HL-60/S4 treated with phorbol 12-myristate 13-acetate at 8.2 ng/mL for 4 days and 3 days (cell line): ENCODE measurements around the gene DIP2B.
"Not testable (repeated sequence)": the region's sequence is repeated elsewhere in the genome, so short reads cannot be mapped to it uniquely, and the experiment has no call there.

Experiments used
- in situ Hi-C: fragments of 300-500 bp; cut with MboI; formaldehyde crosslinking; loops from 2 replicates; pipeline ENCODE4 v1.15.0; 2022; ENCODE audit warnings: low sequenced_read_pairs

The DIP2B gene

GRCh38 chr12:50504798-50505674, at the start of gene DIP2B:
Gene DIP2B (plus strand): TSS chr12:50504985. CDS start chr12:50505141, 156 bp downstream.
- in situ Hi-C loops: loop anchor here (25.0 kb wide), 1 partner anchor 132 kb away; no protein-coding TSS in a partner anchor

GRCh38 chr12:50458606-50459005, 46.2 kb upstream of the DIP2B start:
- in situ Hi-C loops: no loop called here

GRCh38 chr12:50467439-50467838, 37.3 kb upstream of the DIP2B start:
- in situ Hi-C loops: no loop called here

- in situ Hi-C loops: no loop called here
These were observed 27.4 kb upstream of the DIP2B start for GRCh38 chr12:50477241-50477832.

- in situ Hi-C loops: no loop called here
These were observed 22.2 kb upstream of the DIP2B start for GRCh38 chr12:50482571-50482970.

- in situ Hi-C loops: no loop called here
These were observed 21.3 kb upstream of the DIP2B start for GRCh38 chr12:50483488-50483887.

GRCh38 chr12:50488801-50489200, 16.0 kb upstream of the DIP2B start:
- in situ Hi-C loops: no loop called here

- in situ Hi-C loops: not testable (repeated sequence)
These were observed 6.7 kb upstream of the DIP2B start for GRCh38 chr12:50498119-50498518.

GRCh38 chr12:50505675-50506530, 1.1 kb downstream of the DIP2B start:
- in situ Hi-C loops: loop anchor here (25.0 kb wide), 1 partner anchor 131 kb away; no protein-coding TSS in a partner anchor

- in situ Hi-C loops: loop anchor here (25.0 kb wide), 1 partner anchor 130 kb away; no protein-coding TSS in a partner anchor
These were observed 2.1 kb downstream of the DIP2B start for GRCh38 chr12:50506753-50507473.

- in situ Hi-C loops: loop anchor here (25.0 kb wide), 1 partner anchor 130 kb away; no protein-coding TSS in a partner anchor
These were observed 2.7 kb downstream of the DIP2B start for GRCh38 chr12:50507474-50507838.

- in situ Hi-C loops: loop anchor here (25.0 kb wide), 1 partner anchor 129 kb away; no protein-coding TSS in a partner anchor
These were observed 3.1 kb downstream of the DIP2B start for GRCh38 chr12:50507930-50508329.

- in situ Hi-C loops: loop anchor here (25.0 kb wide), 1 partner anchor 129 kb away; no protein-coding TSS in a partner anchor
These were observed 3.6 kb downstream of the DIP2B start for GRCh38 chr12:50508414-50508813.

- in situ Hi-C loops: loop anchor here (25.0 kb wide), 1 partner anchor 128 kb away; no protein-coding TSS in a partner anchor
These were observed 4.3 kb downstream of the DIP2B start for GRCh38 chr12:50508970-50509663.

- in situ Hi-C loops: loop anchor here (25.0 kb wide), 1 partner anchor 123 kb away; no protein-coding TSS in a partner anchor
These were observed 9.9 kb downstream of the DIP2B start for GRCh38 chr12:50514526-50515276.

- in situ Hi-C loops: loop anchor here (25.0 kb wide), 1 partner anchor 122 kb away; no protein-coding TSS in a partner anchor
These were observed 10.8 kb downstream of the DIP2B start for GRCh38 chr12:50515587-50515986.

- in situ Hi-C loops: loop anchor here (25.0 kb wide), 1 partner anchor 120 kb away; no protein-coding TSS in a partner anchor
These were observed 12.8 kb downstream of the DIP2B start for GRCh38 chr12:50517421-50518048.

GRCh38 chr12:50518090-50518489, 13.3 kb downstream of the DIP2B start:
- in situ Hi-C loops: loop anchor here (25.0 kb wide), 1 partner anchor 119 kb away; no protein-coding TSS in a partner anchor
